ENCODE results near the gene ZBTB6. TPM values are rescaled to one million over a fixed set of nuclear protein-coding genes. Genes with fewer than 3 reads are reported as not detected.

Gene ZBTB6
- total and polyA plus RNA-seq, 2 of the 8 experiments (the other 6 are each of a cell fraction or from before 2014, with no cell fraction given), result 2.0 to 10.0 TPM

GRCh38 chr9:122883125-122883524 lies 30.0 kb downstream of the ZBTB6 start (continued):
- TF ChIP-seq, protein P1, sequence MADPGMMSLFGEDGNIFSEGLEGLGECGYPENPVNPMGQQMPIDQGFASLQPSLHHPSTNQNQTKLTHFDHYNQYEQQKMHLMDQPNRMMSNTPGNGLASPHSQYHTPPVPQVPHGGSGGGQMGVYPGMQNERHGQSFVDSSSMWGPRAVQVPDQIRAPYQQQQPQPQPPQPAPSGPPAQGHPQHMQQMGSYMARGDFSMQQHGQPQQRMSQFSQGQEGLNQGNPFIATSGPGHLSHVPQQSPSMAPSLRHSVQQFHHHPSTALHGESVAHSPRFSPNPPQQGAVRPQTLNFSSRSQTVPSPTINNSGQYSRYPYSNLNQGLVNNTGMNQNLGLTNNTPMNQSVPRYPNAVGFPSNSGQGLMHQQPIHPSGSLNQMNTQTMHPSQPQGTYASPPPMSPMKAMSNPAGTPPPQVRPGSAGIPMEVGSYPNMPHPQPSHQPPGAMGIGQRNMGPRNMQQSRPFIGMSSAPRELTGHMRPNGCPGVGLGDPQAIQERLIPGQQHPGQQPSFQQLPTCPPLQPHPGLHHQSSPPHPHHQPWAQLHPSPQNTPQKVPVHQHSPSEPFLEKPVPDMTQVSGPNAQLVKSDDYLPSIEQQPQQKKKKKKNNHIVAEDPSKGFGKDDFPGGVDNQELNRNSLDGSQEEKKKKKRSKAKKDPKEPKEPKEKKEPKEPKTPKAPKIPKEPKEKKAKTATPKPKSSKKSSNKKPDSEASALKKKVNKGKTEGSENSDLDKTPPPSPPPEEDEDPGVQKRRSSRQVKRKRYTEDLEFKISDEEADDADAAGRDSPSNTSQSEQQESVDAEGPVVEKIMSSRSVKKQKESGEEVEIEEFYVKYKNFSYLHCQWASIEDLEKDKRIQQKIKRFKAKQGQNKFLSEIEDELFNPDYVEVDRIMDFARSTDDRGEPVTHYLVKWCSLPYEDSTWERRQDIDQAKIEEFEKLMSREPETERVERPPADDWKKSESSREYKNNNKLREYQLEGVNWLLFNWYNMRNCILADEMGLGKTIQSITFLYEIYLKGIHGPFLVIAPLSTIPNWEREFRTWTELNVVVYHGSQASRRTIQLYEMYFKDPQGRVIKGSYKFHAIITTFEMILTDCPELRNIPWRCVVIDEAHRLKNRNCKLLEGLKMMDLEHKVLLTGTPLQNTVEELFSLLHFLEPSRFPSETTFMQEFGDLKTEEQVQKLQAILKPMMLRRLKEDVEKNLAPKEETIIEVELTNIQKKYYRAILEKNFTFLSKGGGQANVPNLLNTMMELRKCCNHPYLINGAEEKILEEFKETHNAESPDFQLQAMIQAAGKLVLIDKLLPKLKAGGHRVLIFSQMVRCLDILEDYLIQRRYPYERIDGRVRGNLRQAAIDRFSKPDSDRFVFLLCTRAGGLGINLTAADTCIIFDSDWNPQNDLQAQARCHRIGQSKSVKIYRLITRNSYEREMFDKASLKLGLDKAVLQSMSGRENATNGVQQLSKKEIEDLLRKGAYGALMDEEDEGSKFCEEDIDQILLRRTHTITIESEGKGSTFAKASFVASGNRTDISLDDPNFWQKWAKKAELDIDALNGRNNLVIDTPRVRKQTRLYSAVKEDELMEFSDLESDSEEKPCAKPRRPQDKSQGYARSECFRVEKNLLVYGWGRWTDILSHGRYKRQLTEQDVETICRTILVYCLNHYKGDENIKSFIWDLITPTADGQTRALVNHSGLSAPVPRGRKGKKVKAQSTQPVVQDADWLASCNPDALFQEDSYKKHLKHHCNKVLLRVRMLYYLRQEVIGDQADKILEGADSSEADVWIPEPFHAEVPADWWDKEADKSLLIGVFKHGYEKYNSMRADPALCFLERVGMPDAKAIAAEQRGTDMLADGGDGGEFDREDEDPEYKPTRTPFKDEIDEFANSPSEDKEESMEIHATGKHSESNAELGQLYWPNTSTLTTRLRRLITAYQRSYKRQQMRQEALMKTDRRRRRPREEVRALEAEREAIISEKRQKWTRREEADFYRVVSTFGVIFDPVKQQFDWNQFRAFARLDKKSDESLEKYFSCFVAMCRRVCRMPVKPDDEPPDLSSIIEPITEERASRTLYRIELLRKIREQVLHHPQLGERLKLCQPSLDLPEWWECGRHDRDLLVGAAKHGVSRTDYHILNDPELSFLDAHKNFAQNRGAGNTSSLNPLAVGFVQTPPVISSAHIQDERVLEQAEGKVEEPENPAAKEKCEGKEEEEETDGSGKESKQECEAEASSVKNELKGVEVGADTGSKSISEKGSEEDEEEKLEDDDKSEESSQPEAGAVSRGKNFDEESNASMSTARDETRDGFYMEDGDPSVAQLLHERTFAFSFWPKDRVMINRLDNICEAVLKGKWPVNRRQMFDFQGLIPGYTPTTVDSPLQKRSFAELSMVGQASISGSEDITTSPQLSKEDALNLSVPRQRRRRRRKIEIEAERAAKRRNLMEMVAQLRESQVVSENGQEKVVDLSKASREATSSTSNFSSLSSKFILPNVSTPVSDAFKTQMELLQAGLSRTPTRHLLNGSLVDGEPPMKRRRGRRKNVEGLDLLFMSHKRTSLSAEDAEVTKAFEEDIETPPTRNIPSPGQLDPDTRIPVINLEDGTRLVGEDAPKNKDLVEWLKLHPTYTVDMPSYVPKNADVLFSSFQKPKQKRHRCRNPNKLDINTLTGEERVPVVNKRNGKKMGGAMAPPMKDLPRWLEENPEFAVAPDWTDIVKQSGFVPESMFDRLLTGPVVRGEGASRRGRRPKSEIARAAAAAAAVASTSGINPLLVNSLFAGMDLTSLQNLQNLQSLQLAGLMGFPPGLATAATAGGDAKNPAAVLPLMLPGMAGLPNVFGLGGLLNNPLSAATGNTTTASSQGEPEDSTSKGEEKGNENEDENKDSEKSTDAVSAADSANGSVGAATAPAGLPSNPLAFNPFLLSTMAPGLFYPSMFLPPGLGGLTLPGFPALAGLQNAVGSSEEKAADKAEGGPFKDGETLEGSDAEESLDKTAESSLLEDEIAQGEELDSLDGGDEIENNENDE (IDR thresholded peaks at IDR 0.05; ENCODE audit: insufficient replicate concordance, low read length), result no peak
- TF ChIP-seq NANOG (IDR thresholded peaks at IDR 0.05; ENCODE audit: insufficient read depth, low read depth, low read length, poor library complexity, severe bottlenecking), result no peak
- no peak for TF ChIP-seq MAX (IDR thresholded peaks at IDR 0.05)
- TF ChIP-seq CBX5 (IDR thresholded peaks at IDR 0.05; ENCODE audit: low read depth, low read length), result no peak
- TF ChIP-seq, protein P2, sequence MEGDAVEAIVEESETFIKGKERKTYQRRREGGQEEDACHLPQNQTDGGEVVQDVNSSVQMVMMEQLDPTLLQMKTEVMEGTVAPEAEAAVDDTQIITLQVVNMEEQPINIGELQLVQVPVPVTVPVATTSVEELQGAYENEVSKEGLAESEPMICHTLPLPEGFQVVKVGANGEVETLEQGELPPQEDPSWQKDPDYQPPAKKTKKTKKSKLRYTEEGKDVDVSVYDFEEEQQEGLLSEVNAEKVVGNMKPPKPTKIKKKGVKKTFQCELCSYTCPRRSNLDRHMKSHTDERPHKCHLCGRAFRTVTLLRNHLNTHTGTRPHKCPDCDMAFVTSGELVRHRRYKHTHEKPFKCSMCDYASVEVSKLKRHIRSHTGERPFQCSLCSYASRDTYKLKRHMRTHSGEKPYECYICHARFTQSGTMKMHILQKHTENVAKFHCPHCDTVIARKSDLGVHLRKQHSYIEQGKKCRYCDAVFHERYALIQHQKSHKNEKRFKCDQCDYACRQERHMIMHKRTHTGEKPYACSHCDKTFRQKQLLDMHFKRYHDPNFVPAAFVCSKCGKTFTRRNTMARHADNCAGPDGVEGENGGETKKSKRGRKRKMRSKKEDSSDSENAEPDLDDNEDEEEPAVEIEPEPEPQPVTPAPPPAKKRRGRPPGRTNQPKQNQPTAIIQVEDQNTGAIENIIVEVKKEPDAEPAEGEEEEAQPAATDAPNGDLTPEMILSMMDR (IDR thresholded peaks at IDR 0.05; ENCODE audit: control extremely low read depth in 1 of 3, insufficient read depth in 1 of 3, low read depth in 1 of 3, low read length in 3 of 3), result no peak
- TF ChIP-seq POLR2A (IDR thresholded peaks at IDR 0.05; ENCODE audit: control extremely low read depth in 1 of 2, low read depth in 2 of 2, low read length in 2 of 2), result no peak
- no peak for TF ChIP-seq ASH2L (IDR thresholded peaks at IDR 0.05; ENCODE audit: low read length)
- TF ChIP-seq BCL11A (IDR thresholded peaks at IDR 0.05; ENCODE audit: low read depth in 2 of 2, low read length in 2 of 2), result no peak
- no peak for TF ChIP-seq RXRA (IDR thresholded peaks at IDR 0.05; ENCODE audit: insufficient read depth, low read depth, low read length)

All from H1 (cell line).